Measurements from ENCODE around the gene ELAVL2. TPM values are rescaled to one million over a fixed set of nuclear protein-coding genes. Genes with fewer than 3 reads are reported as not detected.

Gene ELAVL2
- total RNA-seq, 1 experiment from 2014 or later = 16.8 TPM

GRCh38 chr9:23665635-23666034 lies 160.4 kb downstream of the ELAVL2 start:
- Mint-ChIP-seq H3K27ac (no peak overlapping the region), H3K9me3 (no peaks in the 10 kb centered on the region), H3K27me3 (ENCODE audit: low read depth) (no peaks in the 10 kb centered on the region), H3K4me3 (no peak overlapping the region), H3K4me1 (peaks cover 1% of the 10 kb centered on the region in 2 experiments), H3K36me3 (ENCODE audit: insufficient read depth in 1 of 3, low read depth in 3 of 3) (peaks cover 21 to 54% (median 31%) of the 10 kb centered on the region in 3 experiments)
- H2BK12ac ChIP-seq (ENCODE audit: insufficient read length, low read depth, low read length) = no peak overlapping the region
- H3T11ph ChIP-seq (ENCODE audit: low read length) = no peak overlapping the region
- no CpG with 5 or more reads among the region's 2 CpGs for WGBS (ENCODE audit: extremely low coverage, insufficient read length, low lambda C conversion rate)
- H3K4ac ChIP-seq (ENCODE audit: low read depth, low read length) = no peak overlapping the region
- H3K14ac ChIP-seq (ENCODE audit: insufficient read depth, low read length) = no peak overlapping the region
- H2AK5ac ChIP-seq (ENCODE audit: insufficient read length, low read length) = no peak overlapping the region
- H3K79me1 ChIP-seq (ENCODE audit: insufficient read depth, low read depth, low read length, poor library complexity, severe bottlenecking) = no peaks in the 10 kb centered on the region
- H4K91ac ChIP-seq (ENCODE audit: insufficient read length, low read depth, low read length) = no peak overlapping the region
- no peaks in the 10 kb centered on the region for H3K79me2 ChIP-seq (ENCODE audit: insufficient read depth, low read length)
- no peak overlapping the region for H2BK15ac ChIP-seq (ENCODE audit: low read depth, low read length)
- H2BK5ac ChIP-seq (ENCODE audit: insufficient read length, low read length) = no peak overlapping the region
- H3K18ac ChIP-seq (ENCODE audit: insufficient read length, low read depth, low read length) = no peak overlapping the region
- no peak overlapping the region for H2BK20ac ChIP-seq (ENCODE audit: low read depth, low read length, poor library complexity, severe bottlenecking)
- H4K20me1 ChIP-seq (ENCODE audit: control insufficient read depth, insufficient read depth, insufficient read length) = no peaks in the 10 kb centered on the region
- no peaks in the 10 kb centered on the region for H3K9me3 ChIP-seq (ENCODE audit: control insufficient read depth, low read depth, low read length)
- no peak for TF ChIP-seq CTCF (conservative IDR thresholded peaks at IDR 0.05)
- no peak overlapping the region for H4K8ac ChIP-seq (replicated peaks; ENCODE audit: insufficient read length, low read depth, low read length)
- H3K27ac ChIP-seq (ENCODE audit: insufficient read length, low read depth, low read length) = no peak overlapping the region
- DNase-seq = no peak
- no peaks in the 10 kb centered on the region; the same call in 1 of the 2 replicates for H3K27me3 ChIP-seq (ENCODE audit: insufficient read depth, low read length)
- H3K4me1 ChIP-seq (ENCODE audit: insufficient read depth, low read length) = 0 out of 2 replicates have a peak, but pooled peaks cover under 1% of the 10 kb centered on the region
- H3K23me2 ChIP-seq (ENCODE audit: insufficient read length, low read depth, low read length, poor library complexity, severe bottlenecking) = no peaks in the 10 kb centered on the region
- no peak overlapping the region for H2AFZ ChIP-seq (ENCODE audit: low read length)
- no peak overlapping the region for H3K23ac ChIP-seq (ENCODE audit: insufficient read length, low read depth, low read length)
- H4K5ac ChIP-seq (ENCODE audit: insufficient read length, low read depth, low read length) = no peak overlapping the region
- no peak overlapping the region for H3K4me2 ChIP-seq (ENCODE audit: insufficient read depth, insufficient read length, low read length)
- no peak overlapping the region for H3K56ac ChIP-seq (ENCODE audit: insufficient read length, low read depth, low read length)
- H2BK120ac ChIP-seq (ENCODE audit: low read depth, low read length, poor library complexity, severe bottlenecking) = no peak overlapping the region
- H3K9ac ChIP-seq (ENCODE audit: extremely low read depth, insufficient read length, low read length) = no peak overlapping the region
